ENCODE results near the gene EVC2. TPM values are rescaled to one million over a fixed set of nuclear protein-coding genes. Genes with fewer than 3 reads are reported as not detected.
A peak's percentile ranks its signal among the peaks of the same experiment; 100 is the strongest.

Gene EVC2
- total and polyA plus RNA-seq, 8 donors, result 4.1 to 11.0 (median 9.4) TPM

GRCh38 chr4:5756271-5756670 is 47.9 kb upstream of the EVC2 start:
- peak in 1 of 4 donors; percentile 51 for DNase-seq
- Histone ChIP-seq H3K36me3 (peaks cover 0 to 30% of the 10 kb centered on the region in 2 donors), H3K9me3 (no peaks in the 10 kb centered on the region), H3K27ac (no peak overlapping the region), H3K27me3 (no peaks in the 10 kb centered on the region), H3K4me3 (no peak overlapping the region), H3K4me1 (no peaks in the 10 kb centered on the region)
- no peak for TF ChIP-seq CTCF (IDR thresholded peaks at IDR 0.05)
- ATAC-seq, result no peak
- intact Hi-C loops (cut with DNase I), result no loop called here

- no peaks in the 10 kb centered on the region for H3K27me3 ChIP-seq
- ATAC-seq, result no peak
- no peaks in the 10 kb centered on the region for H3K9me3 ChIP-seq
- H3K4me3 ChIP-seq, result no peak overlapping the region
- TF ChIP-seq CTCF (IDR thresholded peaks at IDR 0.05), result no peak
- DNase-seq, result no peak
- intact Hi-C loops (cut with DNase I), result no loop called here
- H3K27ac ChIP-seq, result no peak overlapping the region
- no peaks in the 10 kb centered on the region for H3K4me1 ChIP-seq
- peaks cover 0 to 30% of the 10 kb centered on the region in 2 donors for H3K36me3 ChIP-seq
Observed at GRCh38 chr4:5755679-5756078, 47.3 kb upstream of the EVC2 start.

- Histone ChIP-seq H3K9me3 (no peaks in the 10 kb centered on the region), H3K27me3 (no peaks in the 10 kb centered on the region), H3K4me1 (no peaks in the 10 kb centered on the region), H3K4me3 (no peak overlapping the region), H3K27ac (no peak overlapping the region), H3K36me3 (peaks cover 0 to 30% of the 10 kb centered on the region in 2 donors)
- intact Hi-C loops (cut with DNase I), result no loop called here
- DNase-seq (no peak), ATAC-seq (no peak)
- TF ChIP-seq CTCF (IDR thresholded peaks at IDR 0.05), result no peak
Observed at GRCh38 chr4:5755161-5755560, 46.8 kb upstream of the EVC2 start.

- Histone ChIP-seq H3K4me1 (no peaks in the 10 kb centered on the region), H3K4me3 (no peak overlapping the region), H3K9me3 (no peaks in the 10 kb centered on the region), H3K36me3 (peaks cover 0 to 32% of the 10 kb centered on the region in 2 donors), H3K27me3 (no peaks in the 10 kb centered on the region), H3K27ac (no peak overlapping the region)
- DNase-seq, result no peak
- TF ChIP-seq CTCF (IDR thresholded peaks at IDR 0.05), result no peak
- intact Hi-C loops (cut with DNase I), result no loop called here
- no peak for ATAC-seq
Observed at GRCh38 chr4:5754529-5754881, 46.1 kb upstream of the EVC2 start.

GRCh38 chr4:5753766-5754528 is 45.6 kb upstream of the EVC2 start:
- no peak overlapping the region for H3K27ac ChIP-seq
- ATAC-seq (no peak), DNase-seq (no peak)
- H3K27me3 ChIP-seq, result no peaks in the 10 kb centered on the region
- no peak for TF ChIP-seq CTCF (IDR thresholded peaks at IDR 0.05)
- no peaks in the 10 kb centered on the region for H3K9me3 ChIP-seq
- no peak overlapping the region for H3K4me3 ChIP-seq
- intact Hi-C loops (cut with DNase I), result no loop called here
- H3K4me1 ChIP-seq, result no peaks in the 10 kb centered on the region
- H3K36me3 ChIP-seq, result peaks cover 0 to 38% of the 10 kb centered on the region in 2 donors
